Measurements from ENCODE around the gene FOXO1.

FOXO1 gene

GRCh38 chr13:40679480-40679985, 13.1 kb upstream of the FOXO1 start:
- no peak overlapping the region for H3K27ac ChIP-seq (ENCODE audit: low read length)
- H3K9me3 ChIP-seq (ENCODE audit: insufficient read depth, low read depth, low read length) = no peaks in the 10 kb centered on the region
- H3K9ac ChIP-seq (ENCODE audit: low read depth, low read length) = no peak overlapping the region
- peaks cover 31% of the 10 kb centered on the region for H3K4me1 ChIP-seq (ENCODE audit: insufficient read depth, low read length)
- H3K27me3 ChIP-seq (ENCODE audit: insufficient read depth, low read length) = no peaks in the 10 kb centered on the region
- H3K4me3 ChIP-seq (ENCODE audit: low read length) = no peak overlapping the region
- H3K36me3 ChIP-seq (ENCODE audit: insufficient read depth, low read depth, low read length) = no peaks in the 10 kb centered on the region

GRCh38 chr13:40677064-40677463, 10.6 kb upstream of the FOXO1 start:
- H3K4me3 ChIP-seq (ENCODE audit: low read length) = no peak overlapping the region
- H3K4me1 ChIP-seq (ENCODE audit: insufficient read depth, low read length) = peaks cover 47% of the 10 kb centered on the region
- no peaks in the 10 kb centered on the region for H3K27me3 ChIP-seq (ENCODE audit: insufficient read depth, low read length)
- no peak overlapping the region for H3K27ac ChIP-seq (ENCODE audit: low read length)
- no peak overlapping the region for H3K9ac ChIP-seq (ENCODE audit: low read depth, low read length)
- H3K9me3 ChIP-seq (ENCODE audit: insufficient read depth, low read depth, low read length) = no peaks in the 10 kb centered on the region
- H3K36me3 ChIP-seq (ENCODE audit: insufficient read depth, low read depth, low read length) = no peaks in the 10 kb centered on the region

GRCh38 chr13:40676007-40676406, 9.6 kb upstream of the FOXO1 start:
- peaks cover 42% of the 10 kb centered on the region for H3K4me1 ChIP-seq (ENCODE audit: insufficient read depth, low read length)
- H3K27me3 ChIP-seq (ENCODE audit: insufficient read depth, low read length) = no peaks in the 10 kb centered on the region
- H3K9ac ChIP-seq (ENCODE audit: low read depth, low read length) = no peak overlapping the region
- no peak overlapping the region for H3K27ac ChIP-seq (ENCODE audit: low read length)
- no peaks in the 10 kb centered on the region for H3K9me3 ChIP-seq (ENCODE audit: insufficient read depth, low read depth, low read length)
- no peak overlapping the region for H3K4me3 ChIP-seq (ENCODE audit: low read length)
- no peaks in the 10 kb centered on the region for H3K36me3 ChIP-seq (ENCODE audit: insufficient read depth, low read depth, low read length)

- peak overlapping the region; percentile 54; the same call in 1 of the 2 replicates for H3K9ac ChIP-seq (ENCODE audit: low read depth, low read length)
- no peaks in the 10 kb centered on the region for H3K27me3 ChIP-seq (ENCODE audit: insufficient read depth, low read length)
- peak overlapping the region; percentile 44; the same call in 1 of the 2 replicates for H3K4me3 ChIP-seq (ENCODE audit: low read length)
- no peaks in the 10 kb centered on the region for H3K9me3 ChIP-seq (ENCODE audit: insufficient read depth, low read depth, low read length)
- peak overlapping the region; percentile 87 for H3K27ac ChIP-seq (ENCODE audit: low read length)
- H3K36me3 ChIP-seq (ENCODE audit: insufficient read depth, low read depth, low read length) = no peaks in the 10 kb centered on the region
- peaks cover 47% of the 10 kb centered on the region for H3K4me1 ChIP-seq (ENCODE audit: insufficient read depth, low read length)
These were observed 7.0 kb upstream of the FOXO1 start for GRCh38 chr13:40673414-40673813.

GRCh38 chr13:40672765-40673397, 6.4 kb upstream of the FOXO1 start:
- H3K36me3 ChIP-seq (ENCODE audit: insufficient read depth, low read depth, low read length) = no peaks in the 10 kb centered on the region
- peak overlapping the region; percentile 42; the same call in 1 of the 2 replicates for H3K9ac ChIP-seq (ENCODE audit: low read depth, low read length)
- H3K4me3 ChIP-seq (ENCODE audit: low read length) = peak overlapping the region; percentile 44; the same call in 1 of the 2 replicates
- H3K4me1 ChIP-seq (ENCODE audit: insufficient read depth, low read length) = peaks cover 52% of the 10 kb centered on the region
- no peaks in the 10 kb centered on the region for H3K9me3 ChIP-seq (ENCODE audit: insufficient read depth, low read depth, low read length)
- H3K27me3 ChIP-seq (ENCODE audit: insufficient read depth, low read length) = peaks cover 2% of the 10 kb centered on the region; the same call in 1 of the 2 replicates
- peak overlapping the region; percentile 65 for H3K27ac ChIP-seq (ENCODE audit: low read length)

DNA sequence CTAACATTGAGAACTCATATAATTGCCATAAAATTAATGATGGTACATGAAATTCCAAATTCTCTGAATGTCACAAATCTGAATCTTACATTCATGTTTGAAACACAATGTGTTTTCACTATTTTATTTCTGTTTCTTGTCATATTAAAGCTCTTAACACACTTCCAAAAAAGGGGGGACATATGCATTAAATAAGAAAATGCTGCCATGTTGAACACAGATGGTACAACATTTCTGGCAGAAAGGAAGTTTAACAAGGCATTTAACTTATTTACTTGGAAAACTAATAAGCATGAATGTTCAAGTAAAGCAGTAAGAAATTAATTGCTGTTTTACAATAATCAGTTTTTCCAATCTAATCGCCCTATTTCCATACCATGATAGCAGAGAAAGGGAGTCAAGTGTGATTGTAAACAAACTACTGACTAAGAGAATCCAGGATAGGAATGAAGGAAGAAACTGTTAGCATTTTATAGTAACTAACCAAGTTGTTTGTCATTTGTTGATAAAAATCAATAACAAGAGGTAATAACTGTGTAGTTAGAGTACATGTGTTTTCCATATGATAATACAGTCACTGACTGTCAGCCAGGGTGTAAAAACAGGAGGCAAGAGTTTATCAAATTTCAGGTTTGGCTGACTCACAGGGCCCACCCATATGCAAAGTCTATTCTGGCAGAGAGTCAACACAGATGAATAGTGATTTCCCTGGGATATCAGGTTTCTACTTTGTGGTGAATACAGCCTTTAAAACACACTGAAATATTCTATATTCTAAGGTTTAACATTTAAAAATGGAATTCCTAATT, 5.7 kb upstream of the FOXO1 start:
- Histone ChIP-seq H3K27ac (ENCODE audit: low read length) (peak overlapping the region; percentile 65), H3K4me1 (ENCODE audit: insufficient read depth, low read length) (peaks cover 54% of the 10 kb centered on the region)

GRCh38 chr13:40670307-40670706, 3.9 kb upstream of the FOXO1 start:
- no peak overlapping the region for H3K27ac ChIP-seq (ENCODE audit: low read length)
- H3K36me3 ChIP-seq (ENCODE audit: insufficient read depth, low read depth, low read length) = no peaks in the 10 kb centered on the region
- peaks cover 9% of the 10 kb centered on the region; the same call in 1 of the 2 replicates for H3K27me3 ChIP-seq (ENCODE audit: insufficient read depth, low read length)
- H3K9ac ChIP-seq (ENCODE audit: low read depth, low read length) = no peak overlapping the region
- H3K4me1 ChIP-seq (ENCODE audit: insufficient read depth, low read length) = peaks cover 54% of the 10 kb centered on the region
- no peaks in the 10 kb centered on the region for H3K9me3 ChIP-seq (ENCODE audit: insufficient read depth, low read depth, low read length)
- no peak overlapping the region for H3K4me3 ChIP-seq (ENCODE audit: low read length)

More for the DNA sequence above, 5.7 kb upstream of the FOXO1 start:
- peak overlapping the region; percentile 42; the same call in 1 of the 2 replicates for H3K9ac ChIP-seq (ENCODE audit: low read depth, low read length)
- peaks cover 9% of the 10 kb centered on the region; the same call in 1 of the 2 replicates for H3K27me3 ChIP-seq (ENCODE audit: insufficient read depth, low read length)
- H3K4me3 ChIP-seq (ENCODE audit: low read length) = peak overlapping the region; percentile 44
- no peaks in the 10 kb centered on the region for H3K9me3 ChIP-seq (ENCODE audit: insufficient read depth, low read depth, low read length)
- H3K36me3 ChIP-seq (ENCODE audit: insufficient read depth, low read depth, low read length) = no peaks in the 10 kb centered on the region

DNA sequence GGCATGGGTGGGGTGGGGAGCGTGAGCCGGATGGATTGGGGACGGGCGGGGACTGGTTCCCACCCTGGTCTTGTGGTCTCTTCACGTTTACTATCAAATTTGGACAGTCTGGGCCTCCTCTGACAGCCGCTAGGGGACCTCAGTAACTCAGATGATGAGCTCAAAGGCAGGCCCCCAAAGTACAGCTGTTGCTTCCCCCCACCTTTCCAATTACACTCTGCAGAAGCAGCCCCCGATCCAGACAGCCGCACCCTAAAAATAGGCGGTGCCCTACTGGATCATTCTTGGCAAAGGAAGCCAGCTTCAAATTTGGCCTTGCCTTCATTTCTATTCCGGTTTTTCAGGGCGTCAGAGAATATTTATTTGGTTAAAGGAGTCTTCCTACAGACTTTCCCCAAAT, 1.9 kb upstream of the FOXO1 start:
- peaks cover 20% of the 10 kb centered on the region; the same call in 1 of the 2 replicates for H3K27me3 ChIP-seq (ENCODE audit: insufficient read depth, low read length)
- no peak overlapping the region for H3K27ac ChIP-seq (ENCODE audit: low read length)
- H3K4me1 ChIP-seq (ENCODE audit: insufficient read depth, low read length) = peaks cover 40% of the 10 kb centered on the region
- H3K4me3 ChIP-seq (ENCODE audit: low read length) = peak overlapping the region; percentile 80
- no peak overlapping the region for H3K9ac ChIP-seq (ENCODE audit: low read depth, low read length)
- no peaks in the 10 kb centered on the region for H3K9me3 ChIP-seq (ENCODE audit: insufficient read depth, low read depth, low read length)
- no peaks in the 10 kb centered on the region for H3K36me3 ChIP-seq (ENCODE audit: insufficient read depth, low read depth, low read length)

DNA sequence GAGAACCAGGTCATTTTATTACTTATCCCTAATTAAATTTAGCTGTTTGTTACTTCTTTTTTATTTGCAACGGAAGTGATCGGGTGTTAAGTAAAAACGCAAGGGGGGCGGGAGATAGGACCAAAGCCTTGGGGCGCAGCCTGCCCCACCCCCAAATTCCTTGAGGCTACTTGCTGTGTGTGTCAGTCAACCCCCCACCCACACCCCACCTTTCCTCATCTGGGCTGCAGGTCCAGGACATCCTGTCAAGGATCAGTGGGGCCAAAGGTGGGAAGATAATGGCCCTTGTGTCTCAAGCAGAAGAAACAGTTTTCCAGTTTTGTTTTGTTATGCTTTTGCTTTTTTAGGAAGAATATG, 1.2 kb upstream of the FOXO1 start:
- peak overlapping the region; percentile 80 for H3K4me3 ChIP-seq (ENCODE audit: low read length)
- peaks cover 23% of the 10 kb centered on the region; the same call in 1 of the 2 replicates for H3K27me3 ChIP-seq (ENCODE audit: insufficient read depth, low read length)
- no peak overlapping the region for H3K27ac ChIP-seq (ENCODE audit: low read length)
- peak overlapping the region; percentile 64; the same call in 1 of the 2 replicates for H3K9ac ChIP-seq (ENCODE audit: low read depth, low read length)
- H3K9me3 ChIP-seq (ENCODE audit: insufficient read depth, low read depth, low read length) = no peaks in the 10 kb centered on the region
- no peaks in the 10 kb centered on the region for H3K36me3 ChIP-seq (ENCODE audit: insufficient read depth, low read depth, low read length)
- peaks cover 37% of the 10 kb centered on the region for H3K4me1 ChIP-seq (ENCODE audit: insufficient read depth, low read length)

GRCh38 chr13:40666933-40667621, 636 bp upstream of the FOXO1 start:
- Histone ChIP-seq H3K4me3 (ENCODE audit: low read length) (peak overlapping the region; percentile 80), H3K9me3 (ENCODE audit: insufficient read depth, low read depth, low read length) (no peaks in the 10 kb centered on the region), H3K36me3 (ENCODE audit: insufficient read depth, low read depth, low read length) (no peaks in the 10 kb centered on the region), H3K4me1 (ENCODE audit: insufficient read depth, low read length) (peaks cover 37% of the 10 kb centered on the region), H3K27ac (ENCODE audit: low read length) (no peak overlapping the region), H3K9ac (ENCODE audit: low read depth, low read length) (peak overlapping the region; percentile 64; the same call in 1 of the 2 replicates), H3K27me3 (ENCODE audit: insufficient read depth, low read length) (peaks cover 23% of the 10 kb centered on the region; the same call in 1 of the 2 replicates)

Data from iPS-20b (cell line).